GM18873 (cell line): ENCODE data around the gene PNMA1.
A peak's percentile ranks its signal among the peaks of the same experiment; 100 is the strongest.

ENCODE experiments used
- ATAC-seq: cut with Tn5 transposase; IDR thresholded peaks from one replicate; pipeline ENCODE4 v1.9.1; 2021; ENCODE audit warnings: mild to moderate bottlenecking, moderate library complexity, moderate number of reproducible peaks; ENCODE audit not compliant: unreplicated experiment, low FRiP score

The PNMA1 gene

GRCh38 chr14:73713803-73714655 lies at the start of gene PNMA1:
Gene PNMA1 (minus strand): TSS chr14:73714384. CDS start chr14:73713639, 745 bp downstream.
- peak; percentile 45 for ATAC-seq

- no peak for ATAC-seq
These were observed 49.2 kb upstream of the PNMA1 start for GRCh38 chr14:73763396-73763795.

GRCh38 chr14:73762375-73762822 lies 48.2 kb upstream of the PNMA1 start:
- no peak for ATAC-seq

GRCh38 chr14:73761618-73762355 lies 47.6 kb upstream of the PNMA1 start:
- ATAC-seq = no peak

- ATAC-seq = no peak
These were observed 46.7 kb upstream of the PNMA1 start for GRCh38 chr14:73760598-73761586.

- ATAC-seq = peak; percentile 51
These were observed 45.8 kb upstream of the PNMA1 start for GRCh38 chr14:73759714-73760597.

- no peak for ATAC-seq
These were observed 45.1 kb upstream of the PNMA1 start for GRCh38 chr14:73759183-73759713.

- no peak for ATAC-seq
These were observed 44.4 kb upstream of the PNMA1 start for GRCh38 chr14:73758392-73759182.

GRCh38 chr14:73757876-73758391 lies 43.8 kb upstream of the PNMA1 start:
- ATAC-seq = no peak

- no peak for ATAC-seq
These were observed 43.2 kb upstream of the PNMA1 start for GRCh38 chr14:73757381-73757780.

- ATAC-seq = no peak
These were observed 41.3 kb upstream of the PNMA1 start for GRCh38 chr14:73755434-73756014.

GRCh38 chr14:73754911-73755360 lies 40.8 kb upstream of the PNMA1 start:
- ATAC-seq = no peak

- peak; percentile 38 for ATAC-seq
These were observed 40.0 kb upstream of the PNMA1 start for GRCh38 chr14:73753887-73754795.

GRCh38 chr14:73753124-73753886 lies 39.1 kb upstream of the PNMA1 start:
- ATAC-seq = no peak

- no peak for ATAC-seq
These were observed 38.3 kb upstream of the PNMA1 start for GRCh38 chr14:73752297-73752992.
